Activated T-helper 17 cell treated with anti-CD3 and anti-CD28 coated beads, Interleukin-2, amount 50 U/mL, for 72 hours (primary cell): Measurements from ENCODE around the gene PDZD2. TPM values are rescaled to one million over a fixed set of nuclear protein-coding genes. Genes with fewer than 3 reads are reported as not detected.
A peak's percentile ranks its signal among the peaks of the same experiment; 100 is the strongest.
"Not testable (repeated sequence)": the region's sequence is repeated elsewhere in the genome, so short reads cannot be mapped to it uniquely, and the experiment has no call there.

Experiments
- ATAC-seq: fragments of 150-1000 bp; cut with Tn5 transposase; replicated peaks from 2 replicates; pipeline ENCODE4 v1.10.0; 2021; ENCODE audit warnings: mild to moderate bottlenecking, moderate library complexity
- H3K27ac Mint-ChIP-seq: one replicate; pipeline ENCODE4 v1.8.0; 2022; ENCODE audit warnings: mixed read lengths
- H3K27me3 Mint-ChIP-seq: one replicate; pipeline ENCODE4 v1.8.0; 2022; ENCODE audit warnings: mixed read lengths
- H3K36me3 Mint-ChIP-seq: one replicate; pipeline ENCODE4 v1.8.0; 2022; ENCODE audit warnings: low read depth, mild to moderate bottlenecking, mixed read lengths
- H3K4me1 Mint-ChIP-seq: one replicate; pipeline ENCODE4 v1.8.0; 2022; ENCODE audit warnings: mixed read lengths
- H3K4me3 Mint-ChIP-seq: one replicate; pipeline ENCODE4 v1.8.0; 2022; ENCODE audit warnings: mild to moderate bottlenecking, mixed read lengths
- H3K9me3 Mint-ChIP-seq: one replicate; pipeline ENCODE4 v1.8.0; 2022; ENCODE audit warnings: mixed read lengths
- total RNA-seq, 2 donors: library from RNA; stranded (reverse); gene quantifications; one replicate each; pipeline ENCODE4 v1.2.3, GENCODE V29; 2022

PDZD2 gene
- total RNA-seq, 2 donors from 2014 or later, result 0.53 TPM; not detected in 1

DNA sequence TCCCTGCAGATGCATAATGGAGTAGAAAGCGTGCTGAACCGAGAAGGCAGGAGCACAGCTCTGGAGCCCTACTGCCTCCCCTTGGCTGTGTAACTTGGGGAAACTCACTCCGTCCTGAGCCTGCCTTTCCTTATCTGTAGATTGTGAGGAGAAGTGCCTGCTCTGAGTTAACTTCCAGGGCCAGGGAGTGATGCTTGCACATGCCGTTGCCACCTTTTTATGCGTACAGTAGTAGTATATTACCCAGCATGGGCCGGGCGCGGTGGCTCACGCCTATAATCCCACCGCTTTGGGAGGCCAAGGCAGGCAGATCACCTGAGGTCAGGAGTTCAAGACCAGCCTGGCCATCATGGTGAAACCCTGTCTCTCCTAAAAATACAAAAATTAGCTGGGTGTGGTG lies 87.1 kb downstream of the PDZD2 start:
- ATAC-seq, result no peak
- H3K4me1 Mint-ChIP-seq, result peaks cover 7% of the 10 kb centered on the region
- H3K36me3 Mint-ChIP-seq, result no peaks in the 10 kb centered on the region
- no peaks in the 10 kb centered on the region for H3K9me3 Mint-ChIP-seq
- peaks cover under 1% of the 10 kb centered on the region for H3K27me3 Mint-ChIP-seq
- H3K4me3 Mint-ChIP-seq, result no peak overlapping the region
- no peak overlapping the region for H3K27ac Mint-ChIP-seq

DNA sequence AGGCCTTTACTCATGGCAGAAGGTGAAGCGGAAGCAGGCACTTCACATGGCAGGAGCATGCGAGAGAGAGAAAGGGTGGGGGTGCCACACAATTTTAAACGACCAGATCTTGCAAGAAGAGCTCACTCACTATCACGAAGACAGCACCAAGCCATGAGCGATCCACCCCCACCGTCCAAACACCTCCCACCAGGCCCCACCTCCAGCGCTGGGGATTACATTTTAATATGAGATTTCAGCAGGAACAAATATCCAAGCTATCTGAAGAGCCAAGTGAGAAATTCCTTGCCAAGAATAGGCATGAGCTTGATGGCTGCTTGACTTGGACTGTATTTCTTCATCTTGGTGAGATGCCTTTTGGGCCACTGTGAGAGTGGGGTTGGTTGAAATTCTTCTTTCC lies 88.0 kb downstream of the PDZD2 start:
- Mint-ChIP-seq H3K4me3 (no peak overlapping the region), H3K27me3 (no peaks in the 10 kb centered on the region), H3K27ac (no peak overlapping the region), H3K9me3 (no peaks in the 10 kb centered on the region), H3K4me1 (peaks cover 13% of the 10 kb centered on the region), H3K36me3 (no peaks in the 10 kb centered on the region)
- ATAC-seq, result no peak

DNA sequence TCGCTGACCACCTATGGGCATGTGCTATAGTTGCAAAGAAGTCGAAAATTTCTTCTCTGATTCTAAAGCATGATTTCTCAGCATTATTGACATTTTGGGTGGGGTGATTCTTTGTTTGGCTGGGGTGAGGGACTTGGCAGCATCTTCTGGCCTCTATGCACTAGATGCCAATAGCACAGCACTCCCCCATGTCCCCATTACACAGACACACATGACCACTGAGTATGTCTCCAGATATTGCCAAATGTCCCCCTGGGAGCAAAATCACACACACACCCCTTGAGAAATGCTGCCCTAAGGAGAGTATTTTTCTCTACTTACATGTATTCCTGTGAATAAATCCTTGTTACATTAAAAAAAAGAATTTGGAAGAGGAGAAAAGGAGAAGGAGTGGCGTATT lies 89.1 kb downstream of the PDZD2 start:
- no peaks in the 10 kb centered on the region for H3K27me3 Mint-ChIP-seq
- H3K4me3 Mint-ChIP-seq, result no peak overlapping the region
- H3K27ac Mint-ChIP-seq, result no peak overlapping the region
- peaks cover 13% of the 10 kb centered on the region for H3K4me1 Mint-ChIP-seq
- no peak for ATAC-seq
- no peaks in the 10 kb centered on the region for H3K9me3 Mint-ChIP-seq
- H3K36me3 Mint-ChIP-seq, result no peaks in the 10 kb centered on the region

DNA sequence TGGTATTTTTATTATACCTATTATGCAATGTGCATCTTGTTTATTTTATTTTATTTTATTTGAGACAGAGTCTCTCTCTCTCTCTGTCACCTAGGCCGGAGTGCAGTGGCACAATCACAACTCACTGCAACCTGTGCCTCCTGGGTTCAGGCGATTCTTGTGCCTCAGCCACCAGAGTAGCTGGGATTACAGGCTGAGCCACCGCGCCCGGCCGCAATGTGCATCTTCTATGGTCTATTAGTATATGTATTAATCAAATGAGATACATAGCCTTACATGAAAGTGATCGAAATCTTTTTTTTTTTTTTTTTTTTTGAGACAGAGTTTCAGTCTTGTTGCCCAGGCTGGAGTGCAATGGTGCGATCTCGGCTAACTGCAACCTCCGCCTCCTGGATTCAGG lies 89.9 kb downstream of the PDZD2 start:
- H3K4me1 Mint-ChIP-seq, result peaks cover 13% of the 10 kb centered on the region
- H3K36me3 Mint-ChIP-seq, H3K9me3 Mint-ChIP-seq, H3K27ac Mint-ChIP-seq, ATAC-seq, H3K4me3 Mint-ChIP-seq, H3K27me3 Mint-ChIP-seq: not testable (repeated sequence)

DNA sequence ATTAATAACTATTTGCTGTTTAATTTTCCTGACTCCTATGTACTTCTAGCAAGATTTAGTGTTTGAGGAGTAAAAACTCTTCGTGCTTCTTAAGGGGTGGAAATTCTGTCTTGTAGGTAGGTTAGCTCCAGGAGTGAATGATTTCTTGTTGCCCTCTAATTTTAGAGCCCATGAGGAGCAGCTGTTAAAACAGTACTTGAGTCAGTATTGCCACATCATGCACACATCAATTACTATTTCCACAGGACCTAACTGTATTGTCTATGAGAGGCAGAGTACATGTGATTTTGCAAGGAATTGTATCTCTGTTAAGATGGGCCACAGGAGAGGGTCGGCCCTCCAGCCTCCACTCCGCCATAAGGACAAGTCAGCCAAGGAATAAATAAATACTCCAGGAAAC lies 91.2 kb downstream of the PDZD2 start:
- no peaks in the 10 kb centered on the region for H3K9me3 Mint-ChIP-seq
- no peak overlapping the region for H3K27ac Mint-ChIP-seq
- H3K27me3 Mint-ChIP-seq, result no peaks in the 10 kb centered on the region
- no peak for ATAC-seq
- no peaks in the 10 kb centered on the region for H3K36me3 Mint-ChIP-seq
- peaks cover 13% of the 10 kb centered on the region for H3K4me1 Mint-ChIP-seq
- no peak overlapping the region for H3K4me3 Mint-ChIP-seq

DNA sequence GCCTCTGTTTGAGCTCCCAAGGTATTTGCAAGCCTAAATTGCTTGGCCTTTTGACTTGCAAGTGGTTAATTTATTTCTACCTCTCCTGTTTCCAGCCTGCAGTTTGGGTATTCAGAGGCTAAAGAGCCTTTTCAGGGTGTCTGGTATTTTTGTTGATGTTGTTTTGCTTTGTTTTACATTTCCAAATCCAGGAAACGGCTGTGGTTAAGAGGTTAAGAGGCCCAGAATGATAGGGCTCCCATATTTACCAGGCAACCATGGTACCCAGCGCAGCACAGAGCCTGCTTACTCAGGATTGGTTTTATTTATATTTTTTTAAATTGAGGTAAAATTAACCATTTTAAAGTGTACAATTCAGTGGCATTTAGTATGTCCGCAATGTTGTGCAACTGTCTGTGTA lies 92.1 kb downstream of the PDZD2 start:
- H3K4me3 Mint-ChIP-seq, result no peak overlapping the region
- peak overlapping the region; percentile 18 for H3K27ac Mint-ChIP-seq
- no peaks in the 10 kb centered on the region for H3K9me3 Mint-ChIP-seq
- peak; percentile 49 for ATAC-seq
- H3K27me3 Mint-ChIP-seq, result no peaks in the 10 kb centered on the region
- peaks cover 13% of the 10 kb centered on the region for H3K4me1 Mint-ChIP-seq
- no peaks in the 10 kb centered on the region for H3K36me3 Mint-ChIP-seq

DNA sequence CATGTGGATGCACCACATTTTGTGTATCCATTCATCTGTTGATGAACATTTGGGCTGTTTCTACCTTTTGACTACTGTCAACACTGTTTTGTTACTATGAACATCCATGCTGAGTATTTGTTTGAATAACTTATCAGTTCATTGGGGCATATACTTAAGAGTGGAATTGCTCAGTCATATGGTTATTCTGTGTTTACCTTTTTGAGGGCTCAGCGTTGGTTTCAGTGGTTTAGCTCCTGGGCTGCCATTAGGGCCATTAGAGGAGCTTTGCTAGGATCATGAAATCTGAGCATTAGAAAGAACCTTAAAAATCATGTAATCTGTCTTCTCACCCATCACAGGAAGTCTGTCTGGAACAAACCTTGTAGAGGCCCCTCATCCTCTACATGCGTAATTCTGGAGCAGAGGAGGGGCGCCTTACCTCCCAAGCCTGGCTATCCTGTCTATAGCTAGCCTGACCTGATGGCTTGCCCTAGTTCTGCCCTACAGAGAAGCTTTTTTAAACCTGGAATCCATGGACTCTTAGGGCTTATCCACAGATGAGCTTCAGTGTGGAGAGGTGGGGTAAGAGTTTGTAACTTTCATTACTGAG lies 92.9 kb downstream of the PDZD2 start:
- Mint-ChIP-seq H3K4me1 (peaks cover 14% of the 10 kb centered on the region), H3K9me3 (no peaks in the 10 kb centered on the region), H3K4me3 (peak overlapping the region; percentile 2), H3K27ac (peak overlapping the region; percentile 18), H3K27me3 (no peaks in the 10 kb centered on the region), H3K36me3 (no peaks in the 10 kb centered on the region)
- ATAC-seq, result peak; percentile 45

DNA sequence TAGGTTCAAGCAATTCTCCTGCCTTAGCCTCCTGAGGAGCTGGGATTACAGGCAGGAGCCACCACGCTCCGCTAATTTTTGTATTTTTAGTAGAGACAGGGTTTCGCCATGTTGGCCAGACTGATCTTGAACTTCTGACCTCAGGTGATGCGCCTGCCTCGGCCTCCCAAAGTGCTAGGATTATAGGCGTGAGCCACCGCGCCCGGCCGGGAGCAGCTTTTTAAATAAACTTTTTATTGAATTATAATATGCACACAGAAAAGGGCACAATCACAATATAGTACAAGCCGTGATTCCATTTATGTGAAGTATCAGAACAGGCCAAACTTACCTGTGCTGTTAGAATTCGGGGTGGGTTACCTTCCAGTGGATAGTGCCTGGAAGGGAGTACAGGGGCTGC lies 93.9 kb downstream of the PDZD2 start:
- not testable (repeated sequence) for H3K9me3 Mint-ChIP-seq, H3K4me3 Mint-ChIP-seq, H3K27me3 Mint-ChIP-seq, ATAC-seq, H3K27ac Mint-ChIP-seq, H3K36me3 Mint-ChIP-seq
- peaks cover 13% of the 10 kb centered on the region for H3K4me1 Mint-ChIP-seq

DNA sequence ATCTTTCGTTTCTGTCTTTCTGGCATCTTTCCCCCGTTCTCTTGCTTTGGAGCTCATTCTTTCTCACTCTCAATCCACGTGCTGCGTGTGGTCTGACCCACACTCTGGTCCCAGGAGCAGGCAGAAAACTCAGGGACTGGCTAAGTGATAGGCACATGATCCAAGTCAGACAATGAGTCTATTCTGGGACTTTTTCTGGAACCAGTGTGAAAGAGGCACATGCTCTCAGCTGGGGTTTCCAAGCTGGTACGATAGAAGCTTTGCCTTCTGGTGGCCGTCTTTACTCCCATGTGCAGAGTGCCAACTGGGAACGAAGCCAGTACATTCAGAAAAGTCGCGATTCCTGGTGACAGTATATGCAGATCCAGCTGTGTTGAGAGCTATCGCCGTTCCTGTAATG lies 94.4 kb downstream of the PDZD2 start:
- no peak for ATAC-seq
- Mint-ChIP-seq H3K36me3 (no peaks in the 10 kb centered on the region), H3K27me3 (no peaks in the 10 kb centered on the region), H3K4me3 (no peak overlapping the region), H3K27ac (no peak overlapping the region), H3K9me3 (no peaks in the 10 kb centered on the region), H3K4me1 (peaks cover 13% of the 10 kb centered on the region)

DNA sequence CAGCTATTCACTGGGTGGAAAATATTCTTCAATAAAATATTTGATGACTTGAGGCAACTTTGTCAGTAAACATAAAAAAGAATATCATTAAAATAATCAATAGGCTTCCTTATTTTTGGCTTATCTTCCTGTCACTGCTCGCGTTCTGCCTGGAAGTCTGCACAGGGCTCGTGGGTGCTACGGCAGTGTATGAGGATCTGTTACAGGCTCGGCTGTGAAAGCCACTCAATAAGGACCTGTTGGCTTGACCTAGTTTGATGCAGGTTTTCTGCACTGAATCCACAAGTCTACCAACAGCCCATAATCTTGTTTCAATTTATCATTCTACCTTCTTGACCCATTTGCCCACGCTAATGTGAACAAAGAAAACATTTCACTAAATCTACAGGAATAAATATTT lies 97.2 kb downstream of the PDZD2 start:
- peaks cover 4% of the 10 kb centered on the region for H3K9me3 Mint-ChIP-seq
- H3K4me3 Mint-ChIP-seq, result no peak overlapping the region
- H3K27ac Mint-ChIP-seq, result no peak overlapping the region
- ATAC-seq, result no peak
- no peaks in the 10 kb centered on the region for H3K36me3 Mint-ChIP-seq
- no peaks in the 10 kb centered on the region for H3K27me3 Mint-ChIP-seq
- H3K4me1 Mint-ChIP-seq, result peaks cover 10% of the 10 kb centered on the region

DNA sequence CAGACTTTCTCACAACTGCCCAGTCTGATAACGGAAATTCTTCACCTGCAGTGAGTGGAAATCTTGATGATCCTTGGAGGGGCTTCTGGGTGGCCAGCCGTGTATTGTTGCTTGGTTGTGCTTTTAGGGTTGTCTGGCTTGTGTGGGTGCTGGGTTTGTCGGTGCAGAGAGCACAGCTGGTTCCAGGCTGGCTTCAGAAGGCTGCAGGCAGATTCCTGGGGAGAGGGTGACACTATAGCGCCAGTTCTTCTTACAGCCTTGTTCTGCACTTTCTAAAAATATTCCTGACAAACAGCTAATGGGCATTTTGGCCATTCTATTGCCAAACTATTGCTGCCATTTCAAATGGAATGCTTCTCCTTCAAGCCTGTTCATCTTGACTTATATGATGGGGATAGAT lies 99.3 kb downstream of the PDZD2 start:
- H3K36me3 Mint-ChIP-seq, result no peaks in the 10 kb centered on the region
- peaks cover 4% of the 10 kb centered on the region for H3K9me3 Mint-ChIP-seq
- no peak for ATAC-seq
- no peak overlapping the region for H3K4me3 Mint-ChIP-seq
- peaks cover 4% of the 10 kb centered on the region for H3K4me1 Mint-ChIP-seq
- H3K27ac Mint-ChIP-seq, result no peak overlapping the region
- H3K27me3 Mint-ChIP-seq, result no peaks in the 10 kb centered on the region

DNA sequence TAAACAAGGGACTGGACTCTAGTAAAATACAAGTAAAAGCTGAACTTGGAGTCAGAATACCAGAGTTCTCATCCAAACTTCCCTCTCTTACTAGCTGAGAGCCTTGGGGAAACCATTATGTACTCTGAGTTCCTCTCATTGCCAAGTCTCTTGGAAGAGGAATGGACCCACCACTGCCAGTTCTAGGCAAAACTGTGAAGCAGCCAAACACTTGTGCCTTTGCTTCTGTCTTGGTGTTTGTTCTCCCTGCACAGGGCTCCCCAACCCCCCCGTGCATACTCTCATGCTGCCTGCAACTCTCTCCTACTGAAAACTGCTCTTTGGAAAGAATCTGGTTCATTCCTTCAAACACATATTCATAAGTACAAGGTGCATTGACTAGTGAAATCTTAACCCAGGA lies 102.6 kb downstream of the PDZD2 start:
- Mint-ChIP-seq H3K27me3 (no peaks in the 10 kb centered on the region), H3K27ac (no peak overlapping the region), H3K4me3 (no peak overlapping the region), H3K36me3 (no peaks in the 10 kb centered on the region), H3K9me3 (peaks cover 4% of the 10 kb centered on the region), H3K4me1 (peaks cover 4% of the 10 kb centered on the region)
- no peak for ATAC-seq

DNA sequence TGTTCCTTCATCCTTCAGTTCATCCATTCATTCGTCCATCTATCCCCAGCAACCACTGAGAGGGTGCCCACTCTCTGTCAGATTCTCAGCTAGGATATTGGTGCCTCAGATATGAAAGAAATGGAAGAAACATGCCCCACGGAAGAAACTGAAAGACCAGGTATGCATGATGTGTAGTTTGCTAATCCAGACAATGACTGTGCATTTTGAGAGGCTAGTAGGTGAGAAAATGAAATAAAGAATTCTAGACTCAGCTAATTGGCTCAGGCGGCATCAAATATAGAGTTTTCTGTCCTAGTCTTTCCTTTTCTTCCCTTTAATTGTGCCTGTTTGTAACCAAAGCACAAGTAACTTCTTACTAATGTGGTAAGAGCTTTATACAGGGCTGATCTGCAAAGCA lies 104.7 kb downstream of the PDZD2 start:
- no peak for ATAC-seq
- Mint-ChIP-seq H3K4me3 (no peak overlapping the region), H3K36me3 (no peaks in the 10 kb centered on the region), H3K27me3 (no peaks in the 10 kb centered on the region), H3K4me1 (no peaks in the 10 kb centered on the region), H3K9me3 (peaks cover 4% of the 10 kb centered on the region), H3K27ac (no peak overlapping the region)

DNA sequence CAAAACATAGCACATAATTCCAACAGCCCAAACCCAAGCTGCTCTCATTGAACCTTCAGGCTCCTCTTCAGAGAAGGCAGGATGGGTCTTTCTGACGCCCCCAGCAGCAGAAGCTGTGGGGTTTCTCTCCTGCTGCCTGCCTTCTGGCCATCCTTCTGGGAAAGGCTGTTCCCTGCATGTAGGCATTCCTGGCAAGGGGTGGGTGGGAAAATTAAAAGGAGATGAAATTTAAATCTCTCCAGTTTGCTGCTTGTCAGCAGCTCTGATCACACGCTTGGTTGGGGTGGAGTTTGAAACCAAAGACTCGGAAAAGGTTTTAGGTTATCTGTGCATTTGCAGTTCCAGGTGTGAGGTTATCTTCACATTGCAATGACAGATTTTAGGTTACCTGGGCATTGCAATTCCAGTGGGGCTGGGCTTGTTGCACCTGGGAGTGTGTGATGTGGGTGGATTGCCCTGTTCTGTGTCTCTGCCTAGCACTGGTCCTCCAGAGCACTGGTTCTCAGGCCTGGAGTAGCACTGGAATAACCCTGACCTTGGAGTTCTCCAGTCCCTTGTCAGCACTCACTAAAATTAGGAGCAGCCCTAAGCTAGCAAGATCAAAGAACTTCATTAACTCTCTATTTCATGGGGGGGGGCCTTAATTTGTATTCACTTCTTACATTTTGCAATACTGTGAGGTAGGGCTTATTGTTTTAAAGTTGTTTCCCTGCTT lies 109.7 kb downstream of the PDZD2 start:
- no peaks in the 10 kb centered on the region for H3K36me3 Mint-ChIP-seq
- no peak for ATAC-seq
- H3K9me3 Mint-ChIP-seq, result no peaks in the 10 kb centered on the region
- no peaks in the 10 kb centered on the region for H3K4me1 Mint-ChIP-seq
- no peak overlapping the region for H3K4me3 Mint-ChIP-seq
- no peak overlapping the region for H3K27ac Mint-ChIP-seq
- no peaks in the 10 kb centered on the region for H3K27me3 Mint-ChIP-seq

DNA sequence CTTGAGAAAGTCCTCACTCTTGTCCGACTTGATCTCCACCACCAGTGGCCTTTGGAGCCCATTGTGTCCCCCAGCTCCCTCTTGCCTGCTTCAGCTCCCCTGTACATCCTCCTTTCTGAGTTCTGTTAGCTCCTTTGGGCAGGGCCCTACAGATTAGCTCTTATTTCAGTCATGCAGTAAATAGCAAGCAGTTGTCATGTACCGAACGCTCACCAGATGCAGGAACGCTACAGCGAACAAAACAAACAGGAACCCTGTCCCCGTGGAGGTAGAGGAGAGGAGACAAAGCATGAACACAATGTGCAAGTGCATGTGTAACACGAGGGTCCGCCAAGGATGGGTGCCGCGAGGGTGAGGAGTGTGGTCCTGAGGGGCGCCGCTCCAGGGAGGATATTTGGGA lies 111.3 kb downstream of the PDZD2 start:
- Mint-ChIP-seq H3K4me1 (no peaks in the 10 kb centered on the region), H3K27ac (no peak overlapping the region), H3K9me3 (no peaks in the 10 kb centered on the region), H3K36me3 (no peaks in the 10 kb centered on the region), H3K27me3 (no peaks in the 10 kb centered on the region), H3K4me3 (no peak overlapping the region)
- ATAC-seq, result no peak
